GM19463 (cell line): ENCODE results near the gene STMN3.

Experiments
- ATAC-seq: cut with Tn5 transposase; IDR thresholded peaks from one replicate; pipeline ENCODE4 v1.9.1; 2021; ENCODE audit warnings: mild to moderate bottlenecking, moderate library complexity; ENCODE audit not compliant: unreplicated experiment

The STMN3 gene

GRCh38 chr20:63591147-63591533 is 62.1 kb downstream of the STMN3 start:
- no peak for ATAC-seq

DNA sequence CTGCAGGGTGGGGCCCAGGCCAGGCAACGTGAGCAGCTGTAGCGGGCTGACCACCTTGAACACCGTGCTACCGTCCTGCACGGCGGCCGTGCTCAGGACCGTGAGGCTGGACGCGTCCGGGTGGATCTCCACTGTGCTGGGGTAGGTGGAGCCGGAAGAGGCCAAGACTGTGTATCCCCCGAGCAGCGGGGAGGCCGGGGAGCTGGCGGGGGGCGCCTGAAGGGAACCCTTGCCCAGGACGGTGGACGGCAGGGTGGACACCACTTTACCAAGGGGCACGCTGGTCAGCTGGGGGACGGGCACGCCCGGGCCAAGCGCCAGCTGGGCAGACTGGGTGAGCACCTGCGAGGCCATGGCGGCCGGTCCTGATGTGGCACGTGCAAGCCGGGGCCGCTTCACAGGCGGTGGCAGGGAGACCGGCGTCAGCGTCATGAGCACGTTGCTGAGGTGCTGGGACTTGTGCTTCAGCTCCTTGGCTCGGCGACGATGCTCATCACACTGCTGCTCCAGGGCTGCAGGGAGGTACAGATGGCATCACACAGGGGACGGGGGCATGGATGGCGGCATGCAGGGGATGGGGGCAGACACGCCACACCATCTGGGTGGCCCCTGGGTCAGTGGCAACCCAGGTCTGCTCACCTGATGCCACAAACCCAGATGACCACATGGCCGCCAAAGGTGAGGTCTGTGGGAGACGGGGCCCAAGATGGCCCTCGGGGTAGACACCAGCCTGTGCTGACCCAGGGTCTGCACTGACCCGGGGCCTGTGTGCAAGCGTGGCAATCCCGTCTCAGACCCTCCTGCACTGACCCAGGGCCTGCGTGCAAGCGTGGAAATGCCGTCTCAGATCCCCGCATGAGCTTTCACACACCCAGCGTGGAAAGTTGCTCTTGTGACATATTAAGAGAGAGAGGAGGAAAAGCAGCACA is 62.7 kb downstream of the STMN3 start:
- ATAC-seq: no peak
